ENCODE data around the gene FEV. TPM values are rescaled to one million over a fixed set of nuclear protein-coding genes. Genes with fewer than 3 reads are reported as not detected.

The FEV gene
- total RNA-seq, 1 donor from 2014 or later: 0.56 TPM

- Mint-ChIP-seq H3K27ac (ENCODE audit: unreplicated experiment) (no peak overlapping the region), H3K4me1 (ENCODE audit: unreplicated experiment) (peaks cover 13% of the 10 kb centered on the region), H3K4me3 (ENCODE audit: unreplicated experiment) (peak overlapping the region; percentile 47), H3K36me3 (ENCODE audit: low read depth, unreplicated experiment) (no peaks in the 10 kb centered on the region), H3K27me3 (ENCODE audit: unreplicated experiment) (peaks cover 47% of the 10 kb centered on the region), H3K9me3 (ENCODE audit: unreplicated experiment) (no peaks in the 10 kb centered on the region)
- DNase-seq (ENCODE audit: low spot score): no peak
- TF ChIP-seq, protein P1, sequence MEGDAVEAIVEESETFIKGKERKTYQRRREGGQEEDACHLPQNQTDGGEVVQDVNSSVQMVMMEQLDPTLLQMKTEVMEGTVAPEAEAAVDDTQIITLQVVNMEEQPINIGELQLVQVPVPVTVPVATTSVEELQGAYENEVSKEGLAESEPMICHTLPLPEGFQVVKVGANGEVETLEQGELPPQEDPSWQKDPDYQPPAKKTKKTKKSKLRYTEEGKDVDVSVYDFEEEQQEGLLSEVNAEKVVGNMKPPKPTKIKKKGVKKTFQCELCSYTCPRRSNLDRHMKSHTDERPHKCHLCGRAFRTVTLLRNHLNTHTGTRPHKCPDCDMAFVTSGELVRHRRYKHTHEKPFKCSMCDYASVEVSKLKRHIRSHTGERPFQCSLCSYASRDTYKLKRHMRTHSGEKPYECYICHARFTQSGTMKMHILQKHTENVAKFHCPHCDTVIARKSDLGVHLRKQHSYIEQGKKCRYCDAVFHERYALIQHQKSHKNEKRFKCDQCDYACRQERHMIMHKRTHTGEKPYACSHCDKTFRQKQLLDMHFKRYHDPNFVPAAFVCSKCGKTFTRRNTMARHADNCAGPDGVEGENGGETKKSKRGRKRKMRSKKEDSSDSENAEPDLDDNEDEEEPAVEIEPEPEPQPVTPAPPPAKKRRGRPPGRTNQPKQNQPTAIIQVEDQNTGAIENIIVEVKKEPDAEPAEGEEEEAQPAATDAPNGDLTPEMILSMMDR (IDR thresholded peaks at IDR 0.05; ENCODE audit: unreplicated experiment): no peak
Observed at GRCh38 chr2:218983934-218984238, 1.1 kb downstream of the FEV start.

DNA sequence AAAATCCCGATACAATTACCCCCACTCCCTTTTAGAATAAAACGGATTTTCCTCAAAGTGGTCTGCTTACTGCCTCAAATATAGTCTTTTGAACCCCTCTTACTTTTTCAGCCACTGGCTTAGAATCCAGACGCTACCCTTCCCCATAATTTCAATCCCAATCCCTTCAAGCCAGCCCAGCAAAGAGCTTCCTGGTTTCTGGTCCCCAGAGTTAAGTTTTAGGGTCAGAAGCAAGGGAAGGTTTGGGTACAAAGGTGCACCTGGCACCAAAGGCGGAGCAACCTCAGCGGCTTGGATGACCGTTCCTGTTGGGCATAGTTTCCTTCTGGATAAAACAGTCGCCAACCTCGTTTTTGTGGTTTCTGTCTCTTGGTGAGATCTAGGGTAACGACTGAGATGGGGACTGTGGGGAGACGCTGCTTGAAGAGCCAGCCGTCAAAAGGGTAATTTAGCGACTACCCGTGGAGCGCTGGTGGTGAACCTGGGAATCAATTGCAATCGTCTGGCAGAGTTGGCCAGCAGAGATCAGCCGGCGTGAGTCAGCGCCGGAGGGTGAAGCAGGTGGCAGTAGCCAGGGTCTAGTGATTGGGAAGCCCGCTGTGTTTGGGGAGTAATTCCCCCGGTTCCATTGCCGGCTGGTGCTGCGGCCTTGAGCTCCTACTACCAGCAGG is 1.6 kb downstream of the FEV start:
- no peaks in the 10 kb centered on the region for H3K9me3 Mint-ChIP-seq (ENCODE audit: unreplicated experiment)
- DNase-seq (ENCODE audit: low spot score): no peak
- peak overlapping the region; percentile 51 for H3K4me3 Mint-ChIP-seq (ENCODE audit: unreplicated experiment)
- TF ChIP-seq, protein P1 (IDR thresholded peaks at IDR 0.05; ENCODE audit: unreplicated experiment): no peak
- H3K27me3 Mint-ChIP-seq (ENCODE audit: unreplicated experiment): peaks cover 46% of the 10 kb centered on the region
- no peaks in the 10 kb centered on the region for H3K36me3 Mint-ChIP-seq (ENCODE audit: low read depth, unreplicated experiment)
- H3K4me1 Mint-ChIP-seq (ENCODE audit: unreplicated experiment): peaks cover 13% of the 10 kb centered on the region
- no peak overlapping the region for H3K27ac Mint-ChIP-seq (ENCODE audit: unreplicated experiment)

DNA sequence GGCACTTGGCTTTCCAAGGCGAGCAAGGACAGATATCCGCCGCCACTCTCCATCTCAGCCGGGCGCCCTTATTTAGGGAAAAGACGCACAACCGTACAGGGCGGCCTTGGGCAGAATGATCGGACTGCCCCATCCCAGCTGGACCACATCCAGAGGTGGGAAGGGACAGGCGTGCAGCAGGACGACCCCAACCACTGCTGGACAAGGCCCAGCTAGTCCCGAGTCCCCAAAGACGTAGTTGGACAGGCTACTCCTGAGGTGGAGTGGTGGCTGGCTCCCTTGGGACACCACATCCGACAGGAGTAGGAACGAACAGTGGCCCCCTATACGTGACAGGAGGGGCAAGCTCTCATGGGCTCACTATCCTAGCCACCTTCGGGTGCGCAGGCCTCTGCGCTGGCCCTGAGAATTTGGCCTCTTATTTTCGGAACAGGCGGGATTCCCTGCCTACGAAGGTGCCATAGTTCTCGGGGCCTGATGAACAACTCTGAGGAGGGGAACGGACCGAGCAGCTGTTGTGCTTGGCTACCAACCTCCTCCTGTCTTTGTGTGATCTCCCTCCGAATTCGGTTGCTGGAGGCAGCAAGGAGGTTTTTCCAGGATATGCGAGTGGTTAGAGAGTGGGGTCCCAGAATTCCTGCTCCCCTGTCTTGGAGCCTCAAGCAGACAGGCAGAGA is 2.3 kb downstream of the FEV start:
- H3K4me3 Mint-ChIP-seq (ENCODE audit: unreplicated experiment): no peak overlapping the region
- peaks cover 48% of the 10 kb centered on the region for H3K27me3 Mint-ChIP-seq (ENCODE audit: unreplicated experiment)
- H3K4me1 Mint-ChIP-seq (ENCODE audit: unreplicated experiment): peaks cover 13% of the 10 kb centered on the region
- H3K9me3 Mint-ChIP-seq (ENCODE audit: unreplicated experiment): no peaks in the 10 kb centered on the region
- DNase-seq (ENCODE audit: low spot score): no peak
- H3K36me3 Mint-ChIP-seq (ENCODE audit: low read depth, unreplicated experiment): no peaks in the 10 kb centered on the region
- H3K27ac Mint-ChIP-seq (ENCODE audit: unreplicated experiment): no peak overlapping the region
- TF ChIP-seq, protein P1 (IDR thresholded peaks at IDR 0.05; ENCODE audit: unreplicated experiment): no peak

GRCh38 chr2:218981881-218982585 is 3.0 kb downstream of the FEV start:
- H3K4me3 Mint-ChIP-seq (ENCODE audit: unreplicated experiment): no peak overlapping the region
- TF ChIP-seq, protein P1 (IDR thresholded peaks at IDR 0.05; ENCODE audit: unreplicated experiment): no peak
- no peaks in the 10 kb centered on the region for H3K9me3 Mint-ChIP-seq (ENCODE audit: unreplicated experiment)
- no peak for DNase-seq (ENCODE audit: low spot score)
- peaks cover 13% of the 10 kb centered on the region for H3K4me1 Mint-ChIP-seq (ENCODE audit: unreplicated experiment)
- no peaks in the 10 kb centered on the region for H3K36me3 Mint-ChIP-seq (ENCODE audit: low read depth, unreplicated experiment)
- H3K27ac Mint-ChIP-seq (ENCODE audit: unreplicated experiment): no peak overlapping the region
- peaks cover 45% of the 10 kb centered on the region for H3K27me3 Mint-ChIP-seq (ENCODE audit: unreplicated experiment)

All from endothelial cell (in vitro differentiated cells).